Measurements from ENCODE around the gene GRIN2B. TPM values are rescaled to one million over a fixed set of nuclear protein-coding genes. Genes with fewer than 3 reads are reported as not detected.

Gene GRIN2B
- under 0.01 TPM for total RNA-seq

DNA sequence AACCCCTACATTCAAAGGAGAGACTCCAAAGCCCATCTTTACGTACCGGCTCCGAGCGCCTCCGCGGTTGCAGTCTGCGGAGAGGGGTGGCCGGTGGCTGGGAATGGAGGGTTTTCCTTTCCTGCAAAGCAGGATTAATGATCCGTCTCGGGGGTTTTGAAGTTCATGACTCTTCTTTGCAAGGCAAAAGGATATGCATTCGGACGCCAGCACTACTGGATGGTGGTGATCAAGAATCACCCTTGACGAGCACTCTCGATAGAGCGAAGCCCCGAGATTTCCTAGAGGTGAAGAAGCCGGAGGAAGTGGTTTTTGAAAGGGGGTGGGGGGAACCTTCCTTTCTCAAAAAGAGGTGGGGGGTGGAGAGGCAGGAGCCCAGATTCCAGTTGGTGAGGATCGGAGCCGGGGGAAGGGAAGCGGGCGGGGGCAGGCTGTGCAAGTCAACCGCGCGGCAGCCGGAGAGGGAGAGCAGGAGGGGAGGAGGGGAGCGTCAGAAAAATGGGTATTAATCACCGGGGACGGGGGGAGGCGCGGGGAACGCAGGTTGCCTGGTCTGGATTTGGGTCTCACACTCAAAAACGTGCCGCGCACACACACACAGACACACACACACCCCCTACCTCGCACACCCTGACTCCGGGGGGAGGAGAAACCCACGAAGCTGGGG is at the start of gene GRIN2B:
GRIN2B (minus strand) TSS at position 307 of the 667 bp plus-strand sequence. CDS start 115,394 bp downstream, outside the sequence.
- H3K9ac ChIP-seq (ENCODE audit: low read depth in 1 of 3, low read length in 3 of 3), result peak within 1 kb of the TSS in 1 of 3 donors; percentile 25
- no peak within 1 kb of the TSS for H3K27ac ChIP-seq (ENCODE audit: low read depth, low read length)
- H3K4me1 ChIP-seq (ENCODE audit: control insufficient read depth in 3 of 3, insufficient read depth in 3 of 3, low read length in 3 of 3), result peaks cover 0 to 9% (median 9%) of the 10 kb centered on the region in 3 donors
- H3K36me3 ChIP-seq (ENCODE audit: control insufficient read depth in 3 of 3, insufficient read depth in 3 of 3, low read length in 3 of 3), result no peaks in the 10 kb centered on the region
- H3K27me3 ChIP-seq (ENCODE audit: control insufficient read depth in 3 of 3, insufficient read depth in 3 of 3, low read length in 3 of 3), result peaks cover 30 to 48% (median 43%) of the 10 kb centered on the region in 3 donors
- H3K9me3 ChIP-seq (ENCODE audit: control insufficient read depth in 3 of 3, low read length in 3 of 3), result no peaks in the 10 kb centered on the region
- peak within 1 kb of the TSS; percentile 13 to 38 (median 25) for H3K4me3 ChIP-seq (ENCODE audit: low read length in 3 of 3)

DNA sequence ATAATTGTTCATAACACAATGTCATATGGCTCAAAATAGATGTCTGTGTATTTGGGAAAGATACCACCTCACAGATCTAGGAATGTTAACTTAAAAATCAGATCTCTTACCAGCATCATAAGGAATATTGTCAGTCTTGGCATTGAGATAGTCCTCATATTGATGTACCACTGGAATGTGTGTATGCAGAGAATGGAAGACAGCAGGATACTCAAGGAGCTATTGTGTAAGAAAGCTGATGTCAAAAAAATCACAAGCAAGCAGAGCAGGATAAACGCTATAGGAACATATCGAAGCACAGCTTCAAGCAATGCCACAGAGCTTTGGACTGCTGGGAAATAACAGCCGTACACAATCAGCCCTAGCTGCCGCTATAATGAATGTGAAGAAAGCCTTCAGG is 45.1 kb upstream of the GRIN2B start:
- no peaks in the 10 kb centered on the region for H3K9me3 ChIP-seq (ENCODE audit: control insufficient read depth in 3 of 3, low read length in 3 of 3)
- H3K4me3 ChIP-seq (ENCODE audit: low read length in 3 of 3), result no peak overlapping the region
- no peak overlapping the region for H3K27ac ChIP-seq (ENCODE audit: low read depth, low read length)
- H3K36me3 ChIP-seq (ENCODE audit: control insufficient read depth in 3 of 3, insufficient read depth in 3 of 3, low read length in 3 of 3), result no peaks in the 10 kb centered on the region
- H3K9ac ChIP-seq (ENCODE audit: low read depth in 1 of 3, low read length in 3 of 3), result no peak overlapping the region
- no peaks in the 10 kb centered on the region for H3K27me3 ChIP-seq (ENCODE audit: control insufficient read depth in 3 of 3, insufficient read depth in 3 of 3, low read length in 3 of 3)
- H3K4me1 ChIP-seq (ENCODE audit: control insufficient read depth in 3 of 3, insufficient read depth in 3 of 3, low read length in 3 of 3), result no peaks in the 10 kb centered on the region

DNA sequence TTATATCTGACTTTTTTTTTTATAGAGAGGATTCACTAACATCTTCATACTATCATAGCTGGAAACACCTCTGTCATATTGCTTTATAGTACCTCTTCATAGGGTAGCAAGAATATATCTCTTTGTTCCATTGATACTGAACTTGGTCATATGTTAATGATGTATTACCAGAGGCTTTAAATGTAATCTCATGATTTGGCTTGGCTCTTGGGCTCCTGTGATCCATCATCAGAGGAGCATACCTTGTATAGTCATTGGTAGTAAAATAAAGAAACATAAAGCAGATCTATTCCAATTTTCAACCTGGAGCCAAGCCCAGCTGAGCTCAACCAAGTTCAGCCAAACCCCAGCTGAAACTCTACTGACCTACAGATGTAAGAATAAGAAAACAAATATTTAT is 43.2 kb upstream of the GRIN2B start:
- H3K4me3 ChIP-seq (ENCODE audit: low read length in 3 of 3), result no peak overlapping the region
- no peaks in the 10 kb centered on the region for H3K9me3 ChIP-seq (ENCODE audit: control insufficient read depth in 3 of 3, low read length in 3 of 3)
- H3K27me3 ChIP-seq (ENCODE audit: control insufficient read depth in 3 of 3, insufficient read depth in 3 of 3, low read length in 3 of 3), result no peaks in the 10 kb centered on the region
- no peak overlapping the region for H3K27ac ChIP-seq (ENCODE audit: low read depth, low read length)
- no peaks in the 10 kb centered on the region for H3K36me3 ChIP-seq (ENCODE audit: control insufficient read depth in 3 of 3, insufficient read depth in 3 of 3, low read length in 3 of 3)
- H3K4me1 ChIP-seq (ENCODE audit: control insufficient read depth in 3 of 3, insufficient read depth in 3 of 3, low read length in 3 of 3), result no peaks in the 10 kb centered on the region
- H3K9ac ChIP-seq (ENCODE audit: low read depth in 1 of 3, low read length in 3 of 3), result no peak overlapping the region

DNA sequence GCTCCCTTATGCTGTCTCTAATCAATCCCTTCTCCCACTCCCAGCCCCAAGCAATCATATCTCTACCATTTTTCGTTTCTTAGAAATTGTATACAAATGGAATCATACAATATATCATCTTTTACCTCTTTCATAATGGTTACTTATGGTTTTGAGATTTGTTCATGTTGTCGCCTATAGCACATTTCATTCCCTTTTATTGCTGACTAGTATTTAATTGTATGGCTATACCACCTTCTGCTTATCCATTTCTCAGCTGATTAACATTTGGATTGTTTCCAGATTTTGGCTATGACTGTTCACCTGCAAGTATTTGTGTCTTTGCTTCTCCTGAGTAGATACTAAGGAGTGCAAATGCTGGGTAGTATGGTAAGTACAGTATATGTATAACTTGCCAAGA is 36.7 kb upstream of the GRIN2B start:
- Histone ChIP-seq H3K27me3 (ENCODE audit: control insufficient read depth in 3 of 3, insufficient read depth in 3 of 3, low read length in 3 of 3) (no peaks in the 10 kb centered on the region), H3K9ac (ENCODE audit: low read depth in 1 of 3, low read length in 3 of 3) (no peak overlapping the region), H3K4me1 (ENCODE audit: control insufficient read depth in 3 of 3, insufficient read depth in 3 of 3, low read length in 3 of 3) (no peaks in the 10 kb centered on the region), H3K9me3 (ENCODE audit: control insufficient read depth in 3 of 3, low read length in 3 of 3) (no peaks in the 10 kb centered on the region), H3K27ac (ENCODE audit: low read depth, low read length) (no peak overlapping the region), H3K36me3 (ENCODE audit: control insufficient read depth in 3 of 3, insufficient read depth in 3 of 3, low read length in 3 of 3) (no peaks in the 10 kb centered on the region), H3K4me3 (ENCODE audit: low read length in 3 of 3) (no peak overlapping the region)

DNA sequence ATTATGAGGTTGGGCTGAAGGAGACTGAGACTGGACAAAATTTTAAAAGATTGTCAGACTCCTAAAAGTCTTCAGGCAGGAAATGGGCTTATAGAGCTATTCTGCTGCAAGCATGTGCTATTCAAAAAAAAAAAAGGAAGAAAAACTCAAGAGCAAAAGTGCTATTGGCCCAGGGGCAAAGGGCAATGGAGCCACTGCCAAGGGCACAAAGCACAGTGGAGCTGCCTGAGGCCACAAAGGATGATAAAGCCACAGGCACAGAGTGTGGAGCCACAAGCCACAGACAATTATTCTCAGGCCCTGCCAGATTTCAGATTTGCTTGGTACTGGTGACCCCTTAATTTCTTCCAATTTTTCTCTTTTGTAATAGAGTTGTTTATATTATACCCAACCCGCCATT is 29.6 kb upstream of the GRIN2B start:
- no peaks in the 10 kb centered on the region for H3K9me3 ChIP-seq (ENCODE audit: control insufficient read depth in 3 of 3, low read length in 3 of 3)
- H3K9ac ChIP-seq (ENCODE audit: low read depth in 1 of 3, low read length in 3 of 3), result no peak overlapping the region
- H3K27me3 ChIP-seq (ENCODE audit: control insufficient read depth in 3 of 3, insufficient read depth in 3 of 3, low read length in 3 of 3), result no peaks in the 10 kb centered on the region
- no peaks in the 10 kb centered on the region for H3K36me3 ChIP-seq (ENCODE audit: control insufficient read depth in 3 of 3, insufficient read depth in 3 of 3, low read length in 3 of 3)
- H3K4me1 ChIP-seq (ENCODE audit: control insufficient read depth in 3 of 3, insufficient read depth in 3 of 3, low read length in 3 of 3), result no peaks in the 10 kb centered on the region
- H3K4me3 ChIP-seq (ENCODE audit: low read length in 3 of 3), result no peak overlapping the region
- no peak overlapping the region for H3K27ac ChIP-seq (ENCODE audit: low read depth, low read length)

DNA sequence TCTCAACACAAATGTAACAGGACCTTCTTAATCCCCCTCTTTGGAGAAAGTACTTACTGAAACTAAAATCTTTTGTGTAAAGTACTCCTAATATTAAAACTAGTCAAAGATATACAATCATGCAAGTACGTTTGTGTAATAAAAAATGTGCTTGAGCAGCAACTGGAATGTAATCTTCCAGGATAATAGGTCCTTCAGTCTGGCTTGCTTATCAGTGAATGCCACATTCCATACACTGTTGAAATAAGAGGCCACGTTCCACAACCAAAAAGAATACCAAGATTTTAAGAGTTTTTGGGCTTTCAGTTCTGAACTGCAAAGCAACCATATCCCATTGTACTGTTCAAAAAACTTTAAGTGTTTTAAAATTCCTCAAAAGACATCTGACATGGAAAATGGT is 26.2 kb upstream of the GRIN2B start:
- H3K9me3 ChIP-seq (ENCODE audit: control insufficient read depth in 3 of 3, low read length in 3 of 3), result no peaks in the 10 kb centered on the region
- no peaks in the 10 kb centered on the region for H3K27me3 ChIP-seq (ENCODE audit: control insufficient read depth in 3 of 3, insufficient read depth in 3 of 3, low read length in 3 of 3)
- H3K4me1 ChIP-seq (ENCODE audit: control insufficient read depth in 3 of 3, insufficient read depth in 3 of 3, low read length in 3 of 3), result no peaks in the 10 kb centered on the region
- H3K36me3 ChIP-seq (ENCODE audit: control insufficient read depth in 3 of 3, insufficient read depth in 3 of 3, low read length in 3 of 3), result no peaks in the 10 kb centered on the region
- no peak overlapping the region for H3K9ac ChIP-seq (ENCODE audit: low read depth in 1 of 3, low read length in 3 of 3)
- H3K4me3 ChIP-seq (ENCODE audit: low read length in 3 of 3), result no peak overlapping the region
- no peak overlapping the region for H3K27ac ChIP-seq (ENCODE audit: low read depth, low read length)

DNA sequence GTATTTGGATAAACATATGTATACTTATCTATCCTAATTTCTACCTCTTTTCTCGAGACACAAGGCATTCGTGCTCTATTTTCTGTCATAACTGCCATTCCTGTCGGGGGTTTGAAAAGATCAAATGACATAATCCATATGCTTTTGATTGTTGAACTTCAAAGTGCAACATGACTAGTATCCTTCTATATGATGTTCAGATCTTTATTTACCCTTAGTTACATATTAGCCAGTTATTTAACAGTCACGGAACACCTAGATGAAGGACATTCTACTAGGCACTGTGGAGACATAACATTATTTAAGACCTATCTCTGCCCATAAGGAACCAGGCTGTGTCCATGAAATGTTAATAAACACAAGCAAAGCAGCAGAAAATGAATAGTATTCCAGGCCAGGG is 11.2 kb upstream of the GRIN2B start:
- H3K9ac ChIP-seq (ENCODE audit: low read depth in 1 of 3, low read length in 3 of 3), result no peak overlapping the region
- H3K27me3 ChIP-seq (ENCODE audit: control insufficient read depth in 3 of 3, insufficient read depth in 3 of 3, low read length in 3 of 3), result no peaks in the 10 kb centered on the region
- no peaks in the 10 kb centered on the region for H3K4me1 ChIP-seq (ENCODE audit: control insufficient read depth in 3 of 3, insufficient read depth in 3 of 3, low read length in 3 of 3)
- H3K4me3 ChIP-seq (ENCODE audit: low read length in 3 of 3), result no peak overlapping the region
- no peaks in the 10 kb centered on the region for H3K9me3 ChIP-seq (ENCODE audit: control insufficient read depth in 3 of 3, low read length in 3 of 3)
- no peak overlapping the region for H3K27ac ChIP-seq (ENCODE audit: low read depth, low read length)
- H3K36me3 ChIP-seq (ENCODE audit: control insufficient read depth in 3 of 3, insufficient read depth in 3 of 3, low read length in 3 of 3), result no peaks in the 10 kb centered on the region

DNA sequence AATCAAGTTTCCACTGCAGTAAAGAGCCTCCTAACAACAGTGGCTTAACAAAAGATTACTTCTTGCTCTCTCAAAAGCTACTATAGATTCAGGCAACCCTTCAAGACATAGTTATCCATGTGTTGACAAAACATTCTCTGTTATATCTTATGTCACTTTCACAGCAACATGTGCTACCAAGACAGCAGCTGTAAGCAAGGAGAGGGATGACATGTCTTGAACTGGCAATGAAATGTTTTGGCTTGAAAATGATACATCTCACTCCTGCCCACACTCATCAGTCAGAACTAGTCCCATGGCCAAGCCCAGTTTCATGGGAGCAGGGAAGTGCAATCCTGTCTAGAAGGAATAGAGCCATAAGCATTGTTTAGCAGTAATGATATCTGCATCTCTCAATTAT is 10.7 kb upstream of the GRIN2B start:
- no peaks in the 10 kb centered on the region for H3K27me3 ChIP-seq (ENCODE audit: control insufficient read depth in 3 of 3, insufficient read depth in 3 of 3, low read length in 3 of 3)
- H3K9me3 ChIP-seq (ENCODE audit: control insufficient read depth in 3 of 3, low read length in 3 of 3), result no peaks in the 10 kb centered on the region
- H3K4me3 ChIP-seq (ENCODE audit: low read length in 3 of 3), result no peak overlapping the region
- H3K27ac ChIP-seq (ENCODE audit: low read depth, low read length), result no peak overlapping the region
- no peaks in the 10 kb centered on the region for H3K4me1 ChIP-seq (ENCODE audit: control insufficient read depth in 3 of 3, insufficient read depth in 3 of 3, low read length in 3 of 3)
- no peaks in the 10 kb centered on the region for H3K36me3 ChIP-seq (ENCODE audit: control insufficient read depth in 3 of 3, insufficient read depth in 3 of 3, low read length in 3 of 3)
- H3K9ac ChIP-seq (ENCODE audit: low read depth in 1 of 3, low read length in 3 of 3), result no peak overlapping the region

DNA sequence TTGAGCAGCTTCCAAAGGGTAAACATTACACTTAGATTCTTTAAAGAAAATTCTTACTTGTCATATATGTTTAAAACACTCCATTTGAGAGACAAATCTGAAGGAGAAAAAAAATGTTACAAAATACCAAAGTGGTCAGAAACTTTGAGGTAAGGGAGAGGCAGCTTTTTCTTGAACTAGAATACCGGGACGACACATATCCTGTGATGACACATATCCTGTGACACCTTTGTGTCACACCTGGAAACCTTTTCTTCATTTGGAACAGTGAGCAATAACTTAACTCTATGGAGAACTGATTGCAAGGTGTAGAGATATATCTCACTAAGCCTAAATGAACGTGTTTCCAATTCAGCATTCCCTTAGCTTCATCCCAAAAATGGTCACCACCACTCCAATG is 4.6 kb upstream of the GRIN2B start:
- Histone ChIP-seq H3K9me3 (ENCODE audit: control insufficient read depth in 3 of 3, low read length in 3 of 3) (no peaks in the 10 kb centered on the region), H3K4me3 (ENCODE audit: low read length in 3 of 3) (no peak overlapping the region), H3K36me3 (ENCODE audit: control insufficient read depth in 3 of 3, insufficient read depth in 3 of 3, low read length in 3 of 3) (no peaks in the 10 kb centered on the region), H3K27me3 (ENCODE audit: control insufficient read depth in 3 of 3, insufficient read depth in 3 of 3, low read length in 3 of 3) (peaks cover 5 to 22% (median 21%) of the 10 kb centered on the region in 3 donors), H3K4me1 (ENCODE audit: control insufficient read depth in 3 of 3, insufficient read depth in 3 of 3, low read length in 3 of 3) (peaks cover 0 to 3% (median 3%) of the 10 kb centered on the region in 3 donors), H3K9ac (ENCODE audit: low read depth in 1 of 3, low read length in 3 of 3) (no peak overlapping the region), H3K27ac (ENCODE audit: low read depth, low read length) (no peak overlapping the region)

DNA sequence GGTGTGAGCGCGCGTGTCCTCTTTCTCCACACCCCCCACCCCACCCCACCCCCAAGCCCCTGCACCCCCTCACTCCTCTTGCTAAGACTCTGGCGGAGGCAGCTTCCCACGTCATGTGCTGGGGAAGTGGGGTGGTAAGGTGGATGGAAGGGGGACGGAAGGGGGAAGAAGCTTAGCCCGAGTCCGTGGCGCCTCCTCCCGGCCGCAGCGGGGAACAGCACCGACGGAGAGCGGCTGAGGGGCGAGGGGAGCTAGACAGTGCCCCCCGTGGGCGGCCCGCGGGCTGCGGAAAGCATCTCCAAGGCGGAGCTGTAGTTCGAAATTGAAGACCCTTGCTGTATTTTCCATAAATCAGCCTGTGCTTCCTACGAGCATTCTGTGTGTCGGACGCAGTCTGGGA is 588 bp upstream of the GRIN2B start:
- no peaks in the 10 kb centered on the region for H3K36me3 ChIP-seq (ENCODE audit: control insufficient read depth in 3 of 3, insufficient read depth in 3 of 3, low read length in 3 of 3)
- no peaks in the 10 kb centered on the region for H3K9me3 ChIP-seq (ENCODE audit: control insufficient read depth in 3 of 3, low read length in 3 of 3)
- peaks cover 0 to 9% (median 9%) of the 10 kb centered on the region in 3 donors for H3K4me1 ChIP-seq (ENCODE audit: control insufficient read depth in 3 of 3, insufficient read depth in 3 of 3, low read length in 3 of 3)
- peaks cover 30 to 48% (median 43%) of the 10 kb centered on the region in 3 donors for H3K27me3 ChIP-seq (ENCODE audit: control insufficient read depth in 3 of 3, insufficient read depth in 3 of 3, low read length in 3 of 3)
- no peak overlapping the region for H3K4me3 ChIP-seq (ENCODE audit: low read length in 3 of 3)
- no peak overlapping the region for H3K27ac ChIP-seq (ENCODE audit: low read depth, low read length)
- no peak overlapping the region for H3K9ac ChIP-seq (ENCODE audit: low read depth in 1 of 3, low read length in 3 of 3)

Data from skeletal muscle tissue (tissue), 4 donors.